ENCODE data around the gene PPT1.

The PPT1 gene

DNA sequence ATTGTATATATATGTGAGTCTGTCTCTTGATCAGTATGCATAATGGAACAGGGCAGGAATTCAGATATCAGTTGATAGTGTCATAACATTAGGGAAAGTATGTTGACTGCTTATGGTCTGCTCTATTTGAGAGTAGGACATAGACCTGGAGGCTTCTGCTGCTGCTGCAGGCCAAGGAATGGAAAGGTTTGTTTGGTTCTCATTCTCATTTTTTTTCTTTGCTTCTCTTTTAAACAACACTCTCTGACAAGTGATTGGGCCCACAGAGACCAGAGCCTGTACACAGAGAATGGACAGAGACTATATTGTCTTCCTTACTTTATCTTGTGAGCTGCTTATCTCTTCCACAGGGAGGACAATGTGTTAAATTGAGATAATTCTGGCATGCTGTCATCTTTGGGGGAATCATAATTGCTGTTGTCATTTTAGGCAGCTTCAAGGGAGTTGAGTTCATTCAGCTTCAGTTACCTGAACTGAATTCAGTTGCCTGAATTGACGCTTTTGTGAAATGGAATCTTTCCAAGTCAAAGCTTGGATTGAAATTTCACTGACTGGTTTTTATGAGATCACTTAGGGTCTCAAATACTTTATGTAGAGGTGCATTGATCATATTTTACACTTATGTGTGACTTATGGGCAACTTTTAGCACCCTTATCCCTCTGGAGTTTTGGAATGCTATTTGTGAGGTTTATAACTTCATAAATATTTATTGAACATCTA is 39.6 kb downstream of the PPT1 start:
- Histone ChIP-seq H3K9me3 (ENCODE audit: control insufficient read depth, insufficient read depth, low read length) (no peaks in the 10 kb centered on the region), H3K27me3 (ENCODE audit: control insufficient read depth, insufficient read depth, low read length) (no peaks in the 10 kb centered on the region), H3K4me1 (ENCODE audit: control insufficient read depth, insufficient read depth, low read length) (no peaks in the 10 kb centered on the region), H3K4me3 (ENCODE audit: low read length) (no peak overlapping the region), H3K36me3 (ENCODE audit: control insufficient read depth, insufficient read depth, low read length) (no peaks in the 10 kb centered on the region), H3K27ac (ENCODE audit: low read length) (no peak overlapping the region)
- WGBS (ENCODE audit: insufficient coverage, insufficient read length) = no CpG with 5 or more reads among the region's 1 CpG
- no peak for DNase-seq (ENCODE audit: low read depth, low spot score)

DNA sequence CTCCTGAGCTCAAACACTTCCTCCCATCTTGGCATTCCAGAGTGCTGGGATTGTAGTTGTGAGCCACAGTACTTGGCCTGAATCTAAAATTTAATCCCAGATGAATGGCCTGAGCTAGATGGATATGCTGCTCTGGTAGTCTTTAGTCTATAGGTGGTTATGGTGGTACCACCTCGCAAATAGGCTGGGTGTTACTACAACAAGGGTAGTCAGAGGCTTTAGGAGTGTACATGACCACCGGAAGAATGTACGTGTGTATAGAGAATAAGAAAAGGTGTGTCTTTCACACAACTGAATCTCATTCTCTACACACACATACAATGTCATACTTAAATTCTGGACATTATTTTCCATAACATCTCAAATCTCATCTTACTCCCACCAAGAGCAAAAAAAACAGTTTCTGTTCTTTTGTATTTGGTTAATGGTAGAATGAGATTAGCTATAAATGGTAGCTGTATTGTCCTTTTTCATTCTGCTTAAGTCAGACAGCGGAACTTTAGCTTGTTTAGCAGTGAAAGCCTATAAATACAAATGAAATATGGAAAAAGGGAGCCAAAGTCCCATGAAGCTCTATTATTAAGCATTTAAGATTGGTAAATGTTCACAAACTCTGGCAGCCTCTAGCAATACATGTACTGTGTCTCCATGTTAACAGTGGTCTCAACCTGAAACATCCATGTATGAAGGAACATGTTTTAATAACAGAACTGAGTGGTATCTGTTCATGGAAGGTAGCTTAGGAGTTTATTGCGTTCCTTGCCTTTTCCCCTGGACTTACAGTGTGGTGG is 40.3 kb downstream of the PPT1 start:
- H3K27me3 ChIP-seq (ENCODE audit: control insufficient read depth, insufficient read depth, low read length) = no peaks in the 10 kb centered on the region
- WGBS (ENCODE audit: insufficient coverage, insufficient read length) = no CpG with 5 or more reads among the region's 5 CpGs
- H3K36me3 ChIP-seq (ENCODE audit: control insufficient read depth, insufficient read depth, low read length) = no peaks in the 10 kb centered on the region
- DNase-seq (ENCODE audit: low read depth, low spot score) = no peak
- no peaks in the 10 kb centered on the region for H3K4me1 ChIP-seq (ENCODE audit: control insufficient read depth, insufficient read depth, low read length)
- no peaks in the 10 kb centered on the region for H3K9me3 ChIP-seq (ENCODE audit: control insufficient read depth, insufficient read depth, low read length)
- no peak overlapping the region for H3K27ac ChIP-seq (ENCODE audit: low read length)
- no peak overlapping the region for H3K4me3 ChIP-seq (ENCODE audit: low read length)

DNA sequence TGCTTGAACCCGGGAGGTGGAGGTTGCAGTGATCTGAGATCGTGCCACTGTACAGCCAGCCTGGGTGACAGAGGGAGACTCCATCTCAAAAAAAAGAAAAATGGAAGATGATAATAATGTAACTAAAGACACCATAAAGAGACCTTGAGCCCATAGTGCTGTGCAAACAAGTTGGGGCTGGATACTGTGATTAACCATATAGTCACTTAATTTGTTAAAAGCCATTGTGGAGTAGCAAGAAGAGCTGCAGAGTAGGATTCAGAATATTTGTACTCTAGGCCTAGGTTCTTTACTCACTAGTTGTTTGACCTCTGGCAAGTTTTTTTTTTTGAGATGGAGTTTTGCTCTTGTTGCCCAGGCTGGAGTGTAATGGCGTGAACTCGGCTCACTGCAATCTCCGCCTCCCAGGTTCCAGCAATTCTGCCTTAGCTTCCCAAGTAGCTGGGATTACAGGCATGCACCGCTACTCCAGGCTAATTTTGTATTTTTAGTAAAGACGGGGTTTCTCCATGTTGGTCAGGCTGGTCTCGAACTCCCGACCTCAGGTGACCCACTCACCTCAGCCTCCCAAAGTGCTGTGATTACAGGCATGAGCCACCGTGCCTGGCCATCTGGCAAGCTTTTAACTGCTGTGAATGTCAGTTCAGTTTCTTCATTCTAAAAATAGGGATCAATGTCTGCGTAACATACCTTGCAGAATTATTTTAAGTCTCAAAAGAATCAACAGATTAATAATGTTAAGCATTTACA is 43.7 kb downstream of the PPT1 start:
- H3K9me3 ChIP-seq (ENCODE audit: control insufficient read depth, insufficient read depth, low read length) = no peaks in the 10 kb centered on the region
- no CpG with 5 or more reads among the region's 11 CpGs for WGBS (ENCODE audit: insufficient coverage, insufficient read length)
- no peak for DNase-seq (ENCODE audit: low read depth, low spot score)
- H3K4me1 ChIP-seq (ENCODE audit: control insufficient read depth, insufficient read depth, low read length) = no peaks in the 10 kb centered on the region
- peaks cover 2% of the 10 kb centered on the region; the same call in 1 of the 2 replicates for H3K36me3 ChIP-seq (ENCODE audit: control insufficient read depth, insufficient read depth, low read length)
- no peak overlapping the region for H3K4me3 ChIP-seq (ENCODE audit: low read length)
- no peaks in the 10 kb centered on the region for H3K27me3 ChIP-seq (ENCODE audit: control insufficient read depth, insufficient read depth, low read length)
- no peak overlapping the region for H3K27ac ChIP-seq (ENCODE audit: low read length)

DNA sequence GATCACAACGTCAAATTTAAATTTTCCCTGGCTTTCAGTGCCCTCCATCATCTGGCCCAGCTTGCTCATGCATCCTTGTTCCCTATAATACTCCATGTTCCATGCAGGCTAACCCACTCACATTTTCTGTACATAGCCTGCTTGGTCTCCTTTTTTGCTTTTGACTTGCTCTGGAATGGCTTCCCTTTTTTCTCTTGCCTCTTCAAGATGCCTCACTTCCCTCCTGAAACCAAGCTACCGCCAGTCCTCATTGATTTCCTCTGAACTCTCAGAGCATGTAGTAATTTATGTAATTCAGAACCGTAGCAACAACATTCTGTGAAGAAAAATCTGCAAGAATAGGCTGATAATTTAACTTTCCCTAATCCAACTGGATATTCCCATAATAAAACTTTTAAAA is 46.2 kb downstream of the PPT1 start:
- H3K9me3 ChIP-seq (ENCODE audit: control insufficient read depth, insufficient read depth, low read length) = no peaks in the 10 kb centered on the region

DNA sequence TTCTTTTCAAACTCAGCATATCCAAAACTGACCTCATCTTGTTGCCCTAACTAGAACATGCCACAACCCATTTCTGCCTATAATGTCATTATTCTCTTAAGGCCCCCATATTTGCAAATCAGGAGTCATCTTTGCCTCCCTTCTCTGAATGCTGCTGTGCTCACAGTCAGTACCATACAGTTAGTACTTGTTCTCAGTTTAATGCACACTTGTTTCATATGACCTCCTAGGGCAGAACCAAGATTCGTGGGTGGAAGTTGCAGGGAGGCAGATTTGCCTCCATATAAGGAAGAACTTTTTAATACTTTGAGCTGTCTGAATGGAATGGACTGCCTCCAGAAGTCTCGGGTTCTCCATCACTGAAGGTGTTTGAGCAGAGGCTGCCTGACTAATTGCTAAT is 47.3 kb downstream of the PPT1 start:
- H3K27ac ChIP-seq (ENCODE audit: low read length) = no peak overlapping the region
- no peak overlapping the region for H3K4me3 ChIP-seq (ENCODE audit: low read length)

More for the DNA sequence above, 46.2 kb downstream of the PPT1 start:
- Histone ChIP-seq H3K4me3 (ENCODE audit: low read length) (no peak overlapping the region), H3K36me3 (ENCODE audit: control insufficient read depth, insufficient read depth, low read length) (peaks cover 2% of the 10 kb centered on the region; the same call in 1 of the 2 replicates), H3K27me3 (ENCODE audit: control insufficient read depth, insufficient read depth, low read length) (no peaks in the 10 kb centered on the region), H3K27ac (ENCODE audit: low read length) (no peak overlapping the region), H3K4me1 (ENCODE audit: control insufficient read depth, insufficient read depth, low read length) (no peaks in the 10 kb centered on the region)
- no peak for DNase-seq (ENCODE audit: low read depth, low spot score)
- no CpG with 5 or more reads among the region's 3 CpGs for whole genome bisulfite sequencing (ENCODE audit: insufficient coverage, insufficient read length)

DNA sequence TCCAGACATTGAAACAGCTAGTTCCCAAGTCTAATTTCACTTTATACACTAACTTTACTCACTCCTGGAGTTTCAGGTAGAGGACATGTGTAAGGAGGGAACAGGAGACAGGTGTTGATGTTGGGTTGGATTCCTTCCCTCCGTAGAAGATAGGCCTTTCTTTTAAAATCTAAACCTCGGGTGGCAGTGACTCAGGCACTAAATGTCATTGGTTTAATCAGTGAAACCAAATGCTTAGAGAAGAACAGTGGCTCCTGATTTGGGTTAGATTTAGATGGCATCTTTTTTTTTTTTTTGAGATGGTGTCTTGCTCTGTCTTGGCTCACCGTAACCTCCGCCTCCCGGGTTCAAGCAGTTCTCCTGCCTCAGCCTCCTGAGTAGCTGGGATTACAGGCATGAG is 49.3 kb downstream of the PPT1 start:
- H3K36me3 ChIP-seq (ENCODE audit: control insufficient read depth, insufficient read depth, low read length) = peaks cover 2% of the 10 kb centered on the region; the same call in 1 of the 2 replicates
- H3K4me3 ChIP-seq (ENCODE audit: low read length) = no peak overlapping the region
- H3K27ac ChIP-seq (ENCODE audit: low read length) = no peak overlapping the region
- WGBS (ENCODE audit: insufficient coverage, insufficient read length) = no CpG with 5 or more reads among the region's 5 CpGs
- DNase-seq (ENCODE audit: low read depth, low spot score) = no peak
- no peaks in the 10 kb centered on the region for H3K4me1 ChIP-seq (ENCODE audit: control insufficient read depth, insufficient read depth, low read length)
- H3K9me3 ChIP-seq (ENCODE audit: control insufficient read depth, insufficient read depth, low read length) = no peaks in the 10 kb centered on the region
- H3K27me3 ChIP-seq (ENCODE audit: control insufficient read depth, insufficient read depth, low read length) = no peaks in the 10 kb centered on the region

More for the DNA sequence above, 47.3 kb downstream of the PPT1 start:
- H3K27me3 ChIP-seq (ENCODE audit: control insufficient read depth, insufficient read depth, low read length) = no peaks in the 10 kb centered on the region
- no peaks in the 10 kb centered on the region for H3K4me1 ChIP-seq (ENCODE audit: control insufficient read depth, insufficient read depth, low read length)
- H3K36me3 ChIP-seq (ENCODE audit: control insufficient read depth, insufficient read depth, low read length) = peaks cover 2% of the 10 kb centered on the region; the same call in 1 of the 2 replicates
- no CpG with 5 or more reads among the region's 2 CpGs for WGBS (ENCODE audit: insufficient coverage, insufficient read length)
- no peaks in the 10 kb centered on the region for H3K9me3 ChIP-seq (ENCODE audit: control insufficient read depth, insufficient read depth, low read length)
- no peak for DNase-seq (ENCODE audit: low read depth, low spot score)

DNA sequence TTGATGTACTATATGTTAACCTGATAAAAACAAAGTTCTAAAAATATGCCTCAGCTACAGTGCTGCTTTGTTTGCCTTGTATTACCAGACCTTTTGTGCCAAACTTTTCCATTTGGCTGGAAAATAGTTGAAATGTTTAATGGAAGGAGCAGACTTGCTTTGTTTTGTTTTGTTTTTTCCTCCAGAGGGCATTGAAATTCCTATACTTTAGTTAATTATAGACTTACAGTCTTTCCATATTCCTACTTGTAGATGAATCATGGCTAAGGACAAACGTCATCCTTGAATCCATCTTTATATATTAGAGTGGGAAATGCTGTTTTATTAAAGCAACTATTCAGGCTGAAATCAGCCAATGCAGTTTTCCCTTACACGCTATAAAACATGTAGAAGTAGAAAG is 49.8 kb downstream of the PPT1 start:
- Histone ChIP-seq H3K4me3 (ENCODE audit: low read length) (no peak overlapping the region), H3K27me3 (ENCODE audit: control insufficient read depth, insufficient read depth, low read length) (no peaks in the 10 kb centered on the region), H3K9me3 (ENCODE audit: control insufficient read depth, insufficient read depth, low read length) (no peaks in the 10 kb centered on the region), H3K4me1 (ENCODE audit: control insufficient read depth, insufficient read depth, low read length) (no peaks in the 10 kb centered on the region), H3K27ac (ENCODE audit: low read length) (no peak overlapping the region), H3K36me3 (ENCODE audit: control insufficient read depth, insufficient read depth, low read length) (peaks cover 2% of the 10 kb centered on the region; the same call in 1 of the 2 replicates)
- no peak for DNase-seq (ENCODE audit: low read depth, low spot score)
- WGBS (ENCODE audit: insufficient coverage, insufficient read length) = no CpG with 5 or more reads among the region's 2 CpGs

DNA sequence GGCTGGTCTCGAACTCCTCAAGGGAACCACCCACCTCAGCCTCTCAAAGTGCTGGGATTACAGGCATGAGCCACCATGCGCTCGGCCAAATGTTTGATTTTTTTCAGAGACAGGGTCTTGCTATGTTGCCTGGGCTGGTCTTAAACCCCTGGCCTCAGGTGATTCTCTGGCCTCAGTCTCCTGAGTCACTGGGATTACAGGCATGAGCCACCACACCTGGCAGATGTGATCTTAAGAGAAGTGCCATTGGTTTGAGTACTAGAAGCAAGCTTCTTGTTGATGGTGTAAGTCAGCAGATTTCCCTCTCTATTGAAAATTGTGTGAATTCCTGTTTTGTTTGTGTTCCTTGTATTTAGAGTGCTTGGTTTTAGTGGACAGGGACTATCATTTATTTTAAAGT is 51.3 kb downstream of the PPT1 start:
- no peak overlapping the region for H3K4me3 ChIP-seq (ENCODE audit: low read length)
- H3K36me3 ChIP-seq (ENCODE audit: control insufficient read depth, insufficient read depth, low read length) = peaks cover under 1% of the 10 kb centered on the region; the same call in 1 of the 2 replicates
- no peak overlapping the region for H3K27ac ChIP-seq (ENCODE audit: low read length)
- no CpG with 5 or more reads among the region's 3 CpGs for WGBS (ENCODE audit: insufficient coverage, insufficient read length)
- no peaks in the 10 kb centered on the region for H3K27me3 ChIP-seq (ENCODE audit: control insufficient read depth, insufficient read depth, low read length)
- H3K4me1 ChIP-seq (ENCODE audit: control insufficient read depth, insufficient read depth, low read length) = no peaks in the 10 kb centered on the region
- no peak for DNase-seq (ENCODE audit: low read depth, low spot score)
- no peaks in the 10 kb centered on the region for H3K9me3 ChIP-seq (ENCODE audit: control insufficient read depth, insufficient read depth, low read length)

DNA sequence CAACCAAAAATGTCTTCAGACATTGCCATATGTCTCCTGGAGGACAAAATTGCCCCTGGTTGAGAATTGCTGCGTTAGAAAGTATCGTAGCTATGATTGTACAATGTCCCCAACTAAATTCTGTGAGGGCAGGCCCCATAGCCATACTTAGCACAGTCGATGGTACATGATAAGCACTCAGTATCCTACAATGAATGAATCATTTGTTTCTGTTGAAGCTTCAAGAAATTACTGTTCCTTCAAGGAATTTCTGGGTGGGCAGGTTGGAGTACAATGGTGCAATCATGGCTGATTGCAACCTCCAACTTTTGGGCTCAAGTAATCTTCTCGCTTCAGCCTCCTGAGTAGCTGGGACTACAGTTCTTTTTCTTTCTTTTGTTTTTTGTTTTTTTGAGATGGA is 51.9 kb downstream of the PPT1 start:
- no peak for DNase-seq (ENCODE audit: low read depth, low spot score)
- H3K9me3 ChIP-seq (ENCODE audit: control insufficient read depth, insufficient read depth, low read length) = no peaks in the 10 kb centered on the region
- H3K36me3 ChIP-seq (ENCODE audit: control insufficient read depth, insufficient read depth, low read length) = no peaks in the 10 kb centered on the region
- H3K4me1 ChIP-seq (ENCODE audit: control insufficient read depth, insufficient read depth, low read length) = no peaks in the 10 kb centered on the region
- no CpG with 5 or more reads among the region's 4 CpGs for WGBS (ENCODE audit: insufficient coverage, insufficient read length)
- no peak overlapping the region for H3K4me3 ChIP-seq (ENCODE audit: low read length)
- no peaks in the 10 kb centered on the region for H3K27me3 ChIP-seq (ENCODE audit: control insufficient read depth, insufficient read depth, low read length)
- H3K27ac ChIP-seq (ENCODE audit: low read length) = no peak overlapping the region

DNA sequence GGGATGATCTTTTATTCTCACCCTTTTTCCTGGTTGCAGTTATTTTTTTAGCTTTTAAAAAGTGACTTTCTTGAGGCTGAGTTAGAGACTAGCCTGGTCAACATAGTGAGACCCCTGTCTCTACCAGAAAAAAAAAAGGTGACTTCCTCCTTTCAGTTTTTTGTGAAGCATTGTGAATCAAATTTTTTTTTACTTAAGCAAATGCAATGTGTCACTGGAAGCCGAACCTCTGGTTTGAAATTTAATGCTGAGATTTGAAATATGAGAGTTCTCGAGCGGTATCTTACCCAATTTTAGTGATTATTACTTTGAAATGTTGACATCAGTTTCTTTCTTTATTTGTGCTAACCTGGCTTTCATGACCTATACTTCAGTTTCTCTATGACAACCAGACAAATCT is 52.9 kb downstream of the PPT1 start:
- H3K27ac ChIP-seq (ENCODE audit: low read length) = no peak overlapping the region
- H3K4me3 ChIP-seq (ENCODE audit: low read length) = no peak overlapping the region
- H3K36me3 ChIP-seq (ENCODE audit: control insufficient read depth, insufficient read depth, low read length) = no peaks in the 10 kb centered on the region
- H3K9me3 ChIP-seq (ENCODE audit: control insufficient read depth, insufficient read depth, low read length) = no peaks in the 10 kb centered on the region
- WGBS (ENCODE audit: insufficient coverage, insufficient read length) = no CpG with 5 or more reads among the region's 3 CpGs
- no peaks in the 10 kb centered on the region for H3K27me3 ChIP-seq (ENCODE audit: control insufficient read depth, insufficient read depth, low read length)
- DNase-seq (ENCODE audit: low read depth, low spot score) = no peak
- H3K4me1 ChIP-seq (ENCODE audit: control insufficient read depth, insufficient read depth, low read length) = no peaks in the 10 kb centered on the region

Data from iPS DF 6.9 (cell line).